Keratinocyte (primary cell): Measurements from ENCODE around the gene FHIT. TPM values are rescaled to one million over a fixed set of nuclear protein-coding genes. Genes with fewer than 3 reads are reported as not detected.

ENCODE experiments used
- DNase-seq: peaks from one replicate; pipeline ENCODE4 v3.0.0-alpha.2; 2011; ENCODE audit warnings: low read depth, missing footprints, low spot score
- FAIRE-seq: peaks from 2 replicates; lab custom pipeline; 2011; peaks lifted over from hg19 to GRCh38; lab: Jason Lieb, UNC
- H2AFZ ChIP-seq: 2 replicates; pipeline ENCODE4 v1.6.0; 2012; ENCODE audit warnings: low read length, control low read depth, inconsistent platforms; ENCODE audit not compliant: control insufficient read depth
- H3K27ac ChIP-seq: 2 replicates; pipeline ENCODE4 v1.5.1; 2011; ENCODE audit warnings: low read length; ENCODE audit not compliant: control insufficient read depth, insufficient read depth
- H3K27me3 ChIP-seq: 3 replicates; pipeline ENCODE4 v1.6.0; 2011; ENCODE audit warnings: low read length; ENCODE audit not compliant: control insufficient read depth, insufficient read depth; ENCODE audit errors: extremely low read depth
- H3K36me3 ChIP-seq, 2 experiments: 2 replicates in 1 of 2; 3 replicates in 1 of 2; pipeline ENCODE4 v1.5.1; 2011; ENCODE audit warnings: low read length in 2 of 2, mild to moderate bottlenecking in 1 of 2; ENCODE audit not compliant: control insufficient read depth in 2 of 2, insufficient read depth in 2 of 2; ENCODE audit errors: extremely low read depth in 1 of 2
- H3K4me1 ChIP-seq: 3 replicates; pipeline ENCODE4 v1.5.1; 2011; ENCODE audit warnings: low read length; ENCODE audit not compliant: control insufficient read depth, insufficient read depth; ENCODE audit errors: extremely low read depth
- H3K4me2 ChIP-seq: 3 replicates; pipeline ENCODE4 v1.6.0; 2011; ENCODE audit warnings: low read depth, low read length; ENCODE audit not compliant: control insufficient read depth, insufficient read depth; ENCODE audit errors: extremely low read depth
- H3K4me3 ChIP-seq, 3 experiments: fragments of 200-600 bp in 1 of 3; sonication (generic) in 1 of 3; 2 replicates in 2 of 3; 3 replicates in 1 of 3; pipeline ENCODE4 v1.5.1; 2011 to 2016; ENCODE audit warnings: low read length in 3 of 3, mild to moderate bottlenecking in 3 of 3, control low read depth in 2 of 3, inconsistent platforms in 1 of 3, low read depth in 1 of 3, mixed read lengths in 1 of 3, mixed run types in 1 of 3, moderate library complexity in 1 of 3; ENCODE audit not compliant: control insufficient read depth in 2 of 3, insufficient read depth in 2 of 3; ENCODE audit errors: extremely low read depth in 1 of 3
- H3K79me2 ChIP-seq: 2 replicates; pipeline ENCODE4 v1.6.0; 2012; ENCODE audit warnings: low read length; ENCODE audit not compliant: control insufficient read depth, insufficient read depth
- H3K9ac ChIP-seq: 3 replicates; pipeline ENCODE4 v1.6.0; 2011; ENCODE audit warnings: low read length; ENCODE audit not compliant: control insufficient read depth, insufficient read depth; ENCODE audit errors: extremely low read depth
- H3K9me1 ChIP-seq: 3 replicates; pipeline ENCODE4 v1.6.0; 2011; ENCODE audit warnings: low read length; ENCODE audit not compliant: control insufficient read depth, insufficient read depth; ENCODE audit errors: extremely low read depth
- H3K9me3 ChIP-seq: 2 replicates; pipeline ENCODE4 v1.5.1; 2012; ENCODE audit warnings: low read depth, low read length; ENCODE audit not compliant: control insufficient read depth
- H4K20me1 ChIP-seq: 3 replicates; pipeline ENCODE4 v1.6.0; 2011; ENCODE audit warnings: low read length; ENCODE audit not compliant: control insufficient read depth, insufficient read depth; ENCODE audit errors: extremely low read depth
- CTCF ChIP-seq, 3 experiments: IDR thresholded peaks in 1 of 3; conservative IDR thresholded peaks in 1 of 3; optimal IDR thresholded peaks in 1 of 3; 2 replicates in 2 of 3; 3 replicates in 1 of 3; pipeline versions ENCODE3 to v1.5.1; 2011; ENCODE audit warnings: low read length in 3 of 3, mild to moderate bottlenecking in 3 of 3, moderate library complexity in 2 of 3, control low read depth in 1 of 3, inconsistent platforms in 1 of 3; ENCODE audit not compliant: insufficient read depth in 2 of 3; ENCODE audit errors: extremely low read depth in 1 of 3
- EZH2 ChIP-seq: IDR thresholded peaks from one replicate; pipeline ENCODE4 v1.6.1; 2012; ENCODE audit warnings: inconsistent platforms, mild to moderate bottlenecking, low read length, moderate library complexity
- dilution Hi-C: fragments of 300-500 bp; cut with MboI; formaldehyde crosslinking; loops from one replicate; pipeline ENCODE4 v1.7.0; 2020; ENCODE audit warnings: low sequenced_read_pairs; ENCODE audit not compliant: extremely low pct_ligation_motif_present
- polyA plus RNA-seq, 5 experiments: library from polyadenylated mRNA; depleted of rRNA in 3 of 5; stranded (reverse) in 3 of 5; stranded (forward) in 1 of 5; unstranded in 1 of 5; fragments of >200 nt; gene quantifications; 1 replicate in 1 of 5; 2 replicates in 3 of 5; 3 replicates in 1 of 5; pipeline versions ENCODE4 v1.2.1 to v1.2.3, GENCODE V29; 2011 to 2012; ENCODE audit warnings: missing spikeins in 2 of 5, low read depth in 1 of 5, low replicate concordance in 1 of 5

FHIT gene
- polyA plus RNA-seq, 1 donor (not counting 4 experiments of a cell fraction or from before 2014, with no cell fraction given): 2.2 TPM

- Histone ChIP-seq H3K27ac (no peak overlapping the region), H3K27me3 (no peaks in the 10 kb centered on the region), H3K79me2 (no peaks in the 10 kb centered on the region), H3K4me3 (no peak overlapping the region), H2AFZ (no peak overlapping the region), H3K9ac (no peak overlapping the region), H3K36me3 (no peaks in the 10 kb centered on the region), H3K4me1 (no peaks in the 10 kb centered on the region), H3K4me2 (no peak overlapping the region), H3K9me1 (no peaks in the 10 kb centered on the region), H3K9me3 (no peaks in the 10 kb centered on the region), H4K20me1 (no peaks in the 10 kb centered on the region)
- FAIRE-seq (no peak), DNase-seq (no peak)
- dilution Hi-C loops: no loop called here
- no peak for TF ChIP-seq EZH2
- TF ChIP-seq CTCF (optimal IDR thresholded peaks at IDR 0.05 in 1 of 3, IDR thresholded peaks at IDR 0.05 in 1 of 3, conservative IDR thresholded peaks at IDR 0.05 in 1 of 3; ENCODE audit: extremely low read depth in 1 of 3, insufficient read depth in 2 of 3, low read length in 3 of 3): no peak
Observed at GRCh38 chr3:60743631-60744164, 507.6 kb downstream of the FHIT start.

- dilution Hi-C loops: no loop called here
- H3K4me2 ChIP-seq: no peak overlapping the region
- no peaks in the 10 kb centered on the region for H3K36me3 ChIP-seq
- H3K79me2 ChIP-seq: no peaks in the 10 kb centered on the region
- no peak for DNase-seq
- H3K27ac ChIP-seq: no peak overlapping the region
- H3K4me1 ChIP-seq: no peaks in the 10 kb centered on the region
- TF ChIP-seq EZH2 (no peak), CTCF (optimal IDR thresholded peaks at IDR 0.05 in 1 of 3, IDR thresholded peaks at IDR 0.05 in 1 of 3, conservative IDR thresholded peaks at IDR 0.05 in 1 of 3; ENCODE audit: extremely low read depth in 1 of 3, insufficient read depth in 2 of 3, low read length in 3 of 3) (no peak)
- no peak overlapping the region for H2AFZ ChIP-seq
- H3K27me3 ChIP-seq: no peaks in the 10 kb centered on the region
- H4K20me1 ChIP-seq: no peaks in the 10 kb centered on the region
- H3K4me3 ChIP-seq: no peak overlapping the region
- no peaks in the 10 kb centered on the region for H3K9me3 ChIP-seq
- FAIRE-seq: no peak
- no peaks in the 10 kb centered on the region for H3K9me1 ChIP-seq
- H3K9ac ChIP-seq: no peak overlapping the region
Observed at GRCh38 chr3:60742606-60743145, 508.6 kb downstream of the FHIT start.
